IMR-90 (cell line): ENCODE measurements around the gene TBCD. TPM values are rescaled to one million over a fixed set of nuclear protein-coding genes. Genes with fewer than 3 reads are reported as not detected.

Experiments used
- ATAC-seq: fragments of 200-7000 bp; cut with Tn5 transposase; 2 replicates; pipeline ENCODE4 v1.9.1; 2020; ENCODE audit warnings: low read depth, mild to moderate bottlenecking, moderate library complexity
- BruUV-seq: library from RNA; stranded (reverse); fragments of 400-500 nt; replicated peaks from 2 replicates; lab custom pipeline; 2021; lab: Mats Ljungman, UMichigan
- CTCF ChIA-PET: fragments of 300-600 bp; formaldehyde crosslinking; extraction: SDS; loops from one replicate; lab custom pipeline; 2021; ENCODE audit warnings: antibody characterized with exemption; lab: Yijun Ruan, JAX
- POLR2A ChIA-PET: fragments of 300-600 bp; sonication (Branson Sonifier 250); formaldehyde crosslinking; loops from one replicate; lab custom pipeline; 2022; ENCODE audit warnings: antibody characterized with exemption; ENCODE audit not compliant: unreplicated experiment; lab: Charles Lee
- DNase-seq: peaks from one replicate; pipeline ENCODE4 v3.0.0; 2013
- H2AFZ ChIP-seq: replicated peaks from 2 replicates; pipeline ENCODE3; 2013; ENCODE audit warnings: low read length, mild to moderate bottlenecking; ENCODE audit not compliant: poor library complexity
- H2AK5ac ChIP-seq: 2 replicates; pipeline ENCODE4 v1.6.1; 2013; ENCODE audit warnings: low read depth, low read length, inconsistent platforms
- H2AK9ac ChIP-seq: replicated peaks from 2 replicates; pipeline ENCODE3; 2013; ENCODE audit warnings: mild to moderate bottlenecking, low read depth, low read length, moderate library complexity; ENCODE audit not compliant: poor library complexity
- H2BK120ac ChIP-seq: 2 replicates; pipeline ENCODE4 v1.6.1; 2013; ENCODE audit warnings: low read depth, low read length, inconsistent platforms
- H2BK15ac ChIP-seq: 3 replicates; pipeline ENCODE4 v1.6.1; 2013; ENCODE audit warnings: low read depth, low read length, inconsistent platforms
- H2BK20ac ChIP-seq: 2 replicates; pipeline ENCODE4 v1.6.1; 2013; ENCODE audit warnings: low read depth, mild to moderate bottlenecking, inconsistent platforms, low read length, moderate library complexity
- H2BK5ac ChIP-seq: 2 replicates; pipeline ENCODE4 v1.6.1; 2013; ENCODE audit warnings: mild to moderate bottlenecking, low read depth, low read length, inconsistent platforms; ENCODE audit not compliant: poor library complexity, severe bottlenecking
- H3K14ac ChIP-seq: replicated peaks from 2 replicates; pipeline ENCODE4 v1.6.1; 2013; ENCODE audit warnings: low read depth, low read length, inconsistent platforms
- H3K18ac ChIP-seq: 2 replicates; pipeline ENCODE4 v1.6.1; 2013; ENCODE audit warnings: low read depth, low read length, control low read depth
- H3K23ac ChIP-seq: 2 replicates; pipeline ENCODE4 v1.6.1; 2013; ENCODE audit warnings: low read depth, low read length, inconsistent platforms
- H3K27ac ChIP-seq: 2 replicates; pipeline ENCODE4 v1.5.1; 2013; ENCODE audit warnings: mild to moderate bottlenecking, control low read depth, low read length; ENCODE audit not compliant: insufficient read depth
- H3K27me3 ChIP-seq: 2 replicates; pipeline ENCODE4 v1.6.1; 2013; ENCODE audit warnings: low read length; ENCODE audit not compliant: control insufficient read depth, insufficient read depth
- H3K36me3 ChIP-seq: 2 replicates; pipeline ENCODE4 v1.6.1; 2013; ENCODE audit warnings: low read length, mixed read lengths; ENCODE audit not compliant: control insufficient read depth, insufficient read depth
- H3K4ac ChIP-seq: 2 replicates; pipeline ENCODE4 v1.6.1; 2013; ENCODE audit warnings: low read depth, low read length, inconsistent platforms
- H3K4me1 ChIP-seq: 2 replicates; pipeline ENCODE4 v1.6.1; 2013; ENCODE audit warnings: low read length, mixed read lengths; ENCODE audit not compliant: control insufficient read depth, insufficient read depth
- H3K4me2 ChIP-seq: 2 replicates; pipeline ENCODE4 v1.6.1; 2013; ENCODE audit warnings: low read depth, mild to moderate bottlenecking, control low read depth, low read length, moderate library complexity
- H3K4me3 ChIP-seq: 2 replicates; pipeline ENCODE4 v1.5.1; 2013; ENCODE audit warnings: low read depth, mild to moderate bottlenecking, control low read depth, low read length, moderate library complexity; ENCODE audit not compliant: insufficient read depth
- H3K56ac ChIP-seq: 2 replicates; pipeline ENCODE4 v1.6.1; 2013; ENCODE audit warnings: low read length, inconsistent platforms; ENCODE audit not compliant: insufficient read depth; ENCODE audit errors: extremely low read depth
- H3K79me1 ChIP-seq, 2 experiments: 2 replicates each; pipeline ENCODE4 v1.6.1; 2013; ENCODE audit warnings: low read length in 2 of 2, inconsistent platforms in 1 of 2, low read depth in 1 of 2
- H3K9ac ChIP-seq: 2 replicates; pipeline ENCODE4 v1.6.1; 2013; ENCODE audit warnings: low read depth, low read length, control low read depth
- H3K9me1 ChIP-seq: 2 replicates; pipeline ENCODE4 v1.6.1; 2013; ENCODE audit warnings: low read length, inconsistent platforms; ENCODE audit not compliant: insufficient read depth
- H3K9me3 ChIP-seq: 2 replicates; pipeline ENCODE4 v1.6.1; 2013; ENCODE audit warnings: low read length; ENCODE audit not compliant: control insufficient read depth, insufficient read depth
- H4K20me1 ChIP-seq: 2 replicates; pipeline ENCODE4 v1.6.1; 2013; ENCODE audit warnings: low read length, inconsistent platforms; ENCODE audit not compliant: insufficient read depth
- H4K5ac ChIP-seq: 2 replicates; pipeline ENCODE4 v1.6.1; 2013; ENCODE audit warnings: mild to moderate bottlenecking, low read depth, low read length, control low read depth
- H4K8ac ChIP-seq, 2 experiments: 2 replicates each; pipeline ENCODE4 v1.6.1; 2013; ENCODE audit warnings: low read depth in 2 of 2, low read length in 2 of 2, control low read depth in 1 of 2, inconsistent platforms in 1 of 2
- H4K91ac ChIP-seq: 2 replicates; pipeline ENCODE4 v1.6.1; 2013; ENCODE audit warnings: low read depth, low read length, inconsistent platforms; ENCODE audit not compliant: insufficient read depth
- BHLHE40 ChIP-seq: fragments of 150-350 bp; IDR thresholded peaks from 2 replicates; pipeline ENCODE4 v1.6.1; 2016; ENCODE audit warnings: mild to moderate bottlenecking, low read depth, low read length
- FOS ChIP-seq: fragments of 150-350 bp; IDR thresholded peaks from 2 replicates; pipeline ENCODE4 v1.6.1; 2016; ENCODE audit warnings: low read depth, low read length
- MAFK ChIP-seq: IDR thresholded peaks from 2 replicates; pipeline ENCODE4 v1.6.1; 2012; ENCODE audit warnings: low read depth, low read length, improper control_type of control experiment
- MAZ ChIP-seq: IDR thresholded peaks from 2 replicates; pipeline ENCODE4 v1.6.1; 2012; ENCODE audit warnings: low read depth, mild to moderate bottlenecking, low read length, improper control_type of control experiment, moderate library complexity, borderline replicate concordance
- MXI1 ChIP-seq: IDR thresholded peaks from 2 replicates; pipeline ENCODE4 v1.6.1; 2012; ENCODE audit warnings: low read depth, mild to moderate bottlenecking, low read length, moderate library complexity, borderline replicate concordance
- POLR2A ChIP-seq: IDR thresholded peaks from 2 replicates; pipeline ENCODE4 v1.6.1; 2012; ENCODE audit warnings: mild to moderate bottlenecking, low read depth, low read length
- WGBS, 2 experiments: methylation state at CpG; one replicate each; pipeline versions ENCODE4 v1.1.5 to v1.1.7; 2013; ENCODE audit warnings: missing lambda C conversion rate in 2 of 2; ENCODE audit not compliant: insufficient read length in 1 of 2; ENCODE audit errors: extremely low coverage in 2 of 2; 5-methylcytosine and 5-hydroxymethylcytosine counted together
- dilution Hi-C: fragments of 300-500 bp; cut with HindIII; formaldehyde crosslinking; loops from one replicate; pipeline ENCODE4 v1.14.3; 2018; ENCODE audit warnings: low sequenced_read_pairs; ENCODE audit not compliant: unreplicated experiment
- in situ Hi-C: fragments of 300-500 bp; cut with MboI; formaldehyde crosslinking; loops from 3 replicates; pipeline ENCODE4 v1.14.3; 2019; ENCODE audit warnings: low sequenced_read_pairs, inconsistent platforms, mixed read lengths
- intact Hi-C: fragments of 100-400 bp; cut with micrococcal nuclease; formaldehyde crosslinking; loops from 2 replicates; pipeline ENCODE4 v1.10.0; 2022
- polyA plus RNA-seq, 3 experiments: library from polyadenylated mRNA; depleted of rRNA; stranded (reverse); fragments of >200 nt; gene quantifications; 2 replicates each; pipeline ENCODE4 v1.2.3, GENCODE V29; 2012; ENCODE audit warnings: low replicate concordance in 1 of 3
- total RNA-seq: library from RNA; depleted of rRNA; stranded (reverse); fragments of >200 nt; gene quantifications from 2 replicates; pipeline ENCODE4 v1.2.3, GENCODE V29; 2012

Gene TBCD
- total and polyA plus RNA-seq, 2 of the 4 experiments (the other 2 are of a cell fraction), result 21.9 to 54.5 TPM

- in situ Hi-C loops, result no loop called here
- 0 out of 2 replicates have a peak overlapping the region, but pooled peaks have one; percentile 59 for H2AK5ac ChIP-seq
- H3K4me1 ChIP-seq, result peaks cover 32% of the 10 kb centered on the region
- peak overlapping the region; percentile 3 for H2AK9ac ChIP-seq
- no peaks in the 10 kb centered on the region for H3K36me3 ChIP-seq
- no peak overlapping the region for H3K4me3 ChIP-seq
- peak overlapping the region; percentile 60 for H2AFZ ChIP-seq
- TF ChIP-seq POLR2A, result no peak
- TF ChIP-seq FOS, result peak; percentile 97
- TF ChIP-seq MXI1, result peak; percentile 69; the same call in 1 of the 2 replicates
- no peak for TF ChIP-seq MAFK
- peak; percentile 46; the same call in 1 of the 2 replicates for TF ChIP-seq BHLHE40
- no peak for TF ChIP-seq MAZ
- no peak overlapping the region for H3K23ac ChIP-seq
- no peak overlapping the region for H2BK120ac ChIP-seq
- H3K27me3 ChIP-seq, result no peaks in the 10 kb centered on the region
- ChIA-PET POLR2A (no interaction called here), CTCF (interaction anchor here (0.6 to 1.1 kb wide), 3 partner anchors 12 to 100 kb away, joined by 3 to 5 read pairs (median 3); no protein-coding TSS in a partner anchor)
- 0 out of 2 replicates have a peak overlapping the region, but pooled peaks have one; percentile 5 for H3K27ac ChIP-seq
- H3K9me3 ChIP-seq, result no peaks in the 10 kb centered on the region
- H4K91ac ChIP-seq, result no peak overlapping the region
- dilution Hi-C loops, result no loop called here
- no peak overlapping the region for H3K4me2 ChIP-seq
- intact Hi-C loops, result no loop called here
- peak; percentile 62 for ATAC-seq
- H4K5ac ChIP-seq, result no peak overlapping the region
- peak overlapping the region; percentile 9 for H2BK5ac ChIP-seq
- no TSS peak for BruUV-seq
- H3K56ac ChIP-seq, result no peak overlapping the region
- H4K8ac ChIP-seq, result peak overlapping the region in 1 of 2 experiments; percentile 6; a peak in 1 of 4 replicates
- peak overlapping the region; percentile 43; the same call in 1 of the 2 replicates for H3K4ac ChIP-seq
- 45% methylated on average over 7 of the region's 18 CpGs; no CpG with 5 or more reads in 1 of the 2 experiments for WGBS, 2 experiments
- H3K18ac ChIP-seq, result no peak overlapping the region
- H3K14ac ChIP-seq, result no peak overlapping the region; the same call in 1 of the 2 replicates
- H4K20me1 ChIP-seq, result peaks cover 7% of the 10 kb centered on the region
- H3K79me1 ChIP-seq, result peaks cover 14 to 68% of the 10 kb centered on the region in 2 experiments
- no peak overlapping the region for H2BK20ac ChIP-seq
- no peak overlapping the region for H3K9ac ChIP-seq
- no peak overlapping the region for H2BK15ac ChIP-seq
- H3K9me1 ChIP-seq, result peaks cover 35% of the 10 kb centered on the region
- DNase-seq, result peak; percentile 91
These were observed 112.3 kb downstream of the TBCD start for GRCh38 chr17:82863941-82864712.
